Mesendoderm (in vitro differentiated cells): ENCODE data around the gene MDFIC.

Source experiments
- DNase-seq: peaks from one replicate; pipeline ENCODE4 v3.0.0; 2013
- H2AK5ac ChIP-seq: 2 replicates; pipeline ENCODE4 v1.6.1; 2013; ENCODE audit warnings: low read length, inconsistent platforms
- H2BK120ac ChIP-seq: 2 replicates; pipeline ENCODE4 v1.6.1; 2013; ENCODE audit warnings: low read depth, mild to moderate bottlenecking, low read length, moderate library complexity, mixed read lengths
- H2BK15ac ChIP-seq: replicated peaks from 2 replicates; pipeline ENCODE4 v1.6.1; 2013; ENCODE audit warnings: low read depth, mild to moderate bottlenecking, moderate library complexity
- H2BK5ac ChIP-seq: 2 replicates; pipeline ENCODE4 v1.6.1; 2013; ENCODE audit warnings: low read length, inconsistent platforms
- H3K18ac ChIP-seq: 2 replicates; pipeline ENCODE4 v1.6.1; 2013; ENCODE audit warnings: mild to moderate bottlenecking, low read length, mixed read lengths
- H3K23ac ChIP-seq: one replicate; pipeline ENCODE4 v1.6.1; 2013; ENCODE audit warnings: low read length
- H3K27ac ChIP-seq: 2 replicates; pipeline ENCODE4 v1.5.1; 2013; ENCODE audit warnings: low read depth, mild to moderate bottlenecking, inconsistent platforms, low read length, moderate library complexity
- H3K27me3 ChIP-seq: 2 replicates; pipeline ENCODE4 v1.6.1; 2013; ENCODE audit warnings: low read length, control low read depth, mild to moderate bottlenecking, inconsistent platforms; ENCODE audit not compliant: insufficient read depth, poor library complexity
- H3K36me3 ChIP-seq: 2 replicates; pipeline ENCODE4 v1.6.1; 2013; ENCODE audit warnings: low read length, inconsistent platforms; ENCODE audit not compliant: control insufficient read depth, insufficient read depth
- H3K4ac ChIP-seq: one replicate; pipeline ENCODE4 v1.6.1; 2013; ENCODE audit warnings: low read depth, mild to moderate bottlenecking, low read length, moderate library complexity
- H3K4me1 ChIP-seq: 2 replicates; pipeline ENCODE4 v1.6.1; 2013; ENCODE audit warnings: low read depth, low read length, inconsistent platforms; ENCODE audit not compliant: control insufficient read depth
- H3K4me2 ChIP-seq: 2 replicates; pipeline ENCODE4 v1.6.1; 2013; ENCODE audit warnings: low read length
- H3K4me3 ChIP-seq: 2 replicates; pipeline ENCODE4 v1.5.1; 2013; ENCODE audit warnings: mild to moderate bottlenecking, low read length
- H3K56ac ChIP-seq: one replicate; pipeline ENCODE4 v1.6.1; 2013; ENCODE audit warnings: low read length
- H3K79me1 ChIP-seq: 2 replicates; pipeline ENCODE4 v1.6.1; 2013; ENCODE audit warnings: low read length, inconsistent platforms
- H3K79me2 ChIP-seq: 2 replicates; pipeline ENCODE4 v1.6.1; 2013; ENCODE audit warnings: mild to moderate bottlenecking, low read length; ENCODE audit not compliant: control insufficient read depth, insufficient read depth
- H3K9ac ChIP-seq: 2 replicates; pipeline ENCODE4 v1.6.1; 2013; ENCODE audit warnings: low read length, inconsistent platforms
- H4K5ac ChIP-seq: one replicate; pipeline ENCODE4 v1.6.1; 2013; ENCODE audit warnings: low read length
- H4K8ac ChIP-seq: one replicate; pipeline ENCODE4 v1.6.1; 2013; ENCODE audit warnings: low read depth, mild to moderate bottlenecking, control low read depth, low read length, moderate library complexity
- WGBS: extraction: QIAGEN DNeasy Blood & Tissue Kit; methylation state at CpG from one replicate; pipeline ENCODE4 v1.1.7; 2013; ENCODE audit warnings: low lambda C conversion rate, missing lambda C conversion rate; ENCODE audit not compliant: insufficient coverage; ENCODE audit errors: extremely low coverage; 5-methylcytosine and 5-hydroxymethylcytosine counted together

Gene MDFIC

GRCh38 chr7:115043605-115044004, 121.7 kb downstream of the MDFIC start:
- no peak overlapping the region for H3K56ac ChIP-seq
- H3K4ac ChIP-seq = no peak overlapping the region
- no peak overlapping the region for H2BK15ac ChIP-seq
- H4K8ac ChIP-seq = no peak overlapping the region
- H2BK5ac ChIP-seq = no peak overlapping the region
- H3K9ac ChIP-seq = no peak overlapping the region
- H3K4me1 ChIP-seq = no peaks in the 10 kb centered on the region
- WGBS = no CpG with 5 or more reads among the region's 2 CpGs
- no peak overlapping the region for H3K4me3 ChIP-seq
- no peak overlapping the region for H4K5ac ChIP-seq
- no peak overlapping the region for H3K23ac ChIP-seq
- H2AK5ac ChIP-seq = no peak overlapping the region
- no peaks in the 10 kb centered on the region for H3K36me3 ChIP-seq
- H3K79me1 ChIP-seq = no peaks in the 10 kb centered on the region
- DNase-seq = no peak
- no peaks in the 10 kb centered on the region for H3K27me3 ChIP-seq
- H3K27ac ChIP-seq = no peak overlapping the region
- no peak overlapping the region for H2BK120ac ChIP-seq
- no peak overlapping the region for H3K4me2 ChIP-seq
- no peak overlapping the region for H3K18ac ChIP-seq
- H3K79me2 ChIP-seq = no peaks in the 10 kb centered on the region

DNA sequence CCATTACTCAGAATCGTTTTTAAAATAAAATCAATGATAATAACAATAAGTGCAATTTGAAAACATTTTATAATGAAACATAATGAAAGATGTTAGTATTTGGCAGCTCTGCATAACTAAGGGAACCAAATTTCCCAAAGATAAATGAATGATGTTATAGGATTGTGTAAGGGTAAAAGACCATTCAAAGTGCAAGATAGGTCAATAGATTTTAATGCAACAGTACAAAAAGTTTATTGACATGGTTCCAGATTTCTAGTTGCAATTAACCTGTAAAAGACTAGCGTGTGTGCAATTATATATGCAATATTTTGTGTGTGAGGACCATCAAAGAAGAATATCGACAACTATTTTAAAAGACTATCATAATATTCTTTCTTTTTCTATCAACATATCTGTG, 122.3 kb downstream of the MDFIC start:
- no peak overlapping the region for H3K27ac ChIP-seq
- H4K5ac ChIP-seq = no peak overlapping the region
- no peaks in the 10 kb centered on the region for H3K79me2 ChIP-seq
- DNase-seq = no peak
- H3K36me3 ChIP-seq = no peaks in the 10 kb centered on the region
- H2BK15ac ChIP-seq = no peak overlapping the region
- H2AK5ac ChIP-seq = no peak overlapping the region
- no peaks in the 10 kb centered on the region for H3K79me1 ChIP-seq
- H3K56ac ChIP-seq = no peak overlapping the region
- no peaks in the 10 kb centered on the region for H3K27me3 ChIP-seq
- no peak overlapping the region for H3K9ac ChIP-seq
- H3K18ac ChIP-seq = no peak overlapping the region
- H4K8ac ChIP-seq = no peak overlapping the region
- no CpG with 5 or more reads among the region's 3 CpGs for WGBS
- no peak overlapping the region for H2BK120ac ChIP-seq
- no peak overlapping the region for H3K4me2 ChIP-seq
- H3K23ac ChIP-seq = no peak overlapping the region
- H3K4ac ChIP-seq = no peak overlapping the region
- no peak overlapping the region for H2BK5ac ChIP-seq
- no peak overlapping the region for H3K4me3 ChIP-seq
- no peaks in the 10 kb centered on the region for H3K4me1 ChIP-seq

DNA sequence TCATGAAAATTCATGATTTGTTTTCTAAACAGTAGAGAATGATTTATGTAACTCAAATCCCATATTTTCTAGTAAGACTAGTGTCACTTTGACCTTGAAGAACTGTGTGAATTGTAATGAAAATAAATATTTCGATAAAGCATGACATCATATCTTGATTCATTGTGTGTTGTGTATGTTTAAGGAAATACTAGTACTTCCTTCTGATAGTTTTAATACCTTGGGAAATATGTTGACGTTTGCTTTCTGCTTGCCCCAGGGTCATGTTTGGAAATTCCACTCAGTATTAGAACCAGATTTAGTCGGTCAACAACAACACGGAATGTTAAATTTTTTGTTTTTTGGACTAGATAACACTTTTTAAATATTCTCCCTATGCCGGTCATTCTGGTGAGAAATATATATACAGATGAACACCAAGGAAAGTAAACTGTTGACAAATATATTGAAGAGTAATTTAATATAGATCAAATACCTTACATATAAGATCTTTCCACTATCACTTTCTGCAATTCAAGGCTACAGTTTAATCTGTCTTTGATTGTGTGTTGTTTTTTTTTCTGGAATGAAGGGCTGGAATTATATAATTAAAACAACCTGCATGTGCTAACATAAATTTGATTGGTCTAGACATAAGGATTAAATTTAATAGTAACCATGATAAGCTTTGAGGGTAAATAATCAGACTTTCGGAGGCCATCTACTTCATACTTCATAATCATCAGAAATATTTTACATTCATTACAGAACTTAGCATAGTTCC, 126.2 kb downstream of the MDFIC start:
- Histone ChIP-seq H3K4me1 (no peaks in the 10 kb centered on the region), H3K27me3 (no peaks in the 10 kb centered on the region), H4K8ac (no peak overlapping the region), H3K56ac (no peak overlapping the region), H4K5ac (no peak overlapping the region), H3K4me2 (no peak overlapping the region), H2BK15ac (no peak overlapping the region), H2BK5ac (no peak overlapping the region), H3K79me1 (no peaks in the 10 kb centered on the region), H3K4ac (no peak overlapping the region), H3K9ac (no peak overlapping the region), H3K36me3 (no peaks in the 10 kb centered on the region), H3K79me2 (no peaks in the 10 kb centered on the region), H2BK120ac (no peak overlapping the region), H3K23ac (no peak overlapping the region), H2AK5ac (no peak overlapping the region), H3K18ac (no peak overlapping the region), H3K4me3 (no peak overlapping the region), H3K27ac (no peak overlapping the region)
- no peak for DNase-seq
- no CpG with 5 or more reads among the region's 6 CpGs for WGBS

DNA sequence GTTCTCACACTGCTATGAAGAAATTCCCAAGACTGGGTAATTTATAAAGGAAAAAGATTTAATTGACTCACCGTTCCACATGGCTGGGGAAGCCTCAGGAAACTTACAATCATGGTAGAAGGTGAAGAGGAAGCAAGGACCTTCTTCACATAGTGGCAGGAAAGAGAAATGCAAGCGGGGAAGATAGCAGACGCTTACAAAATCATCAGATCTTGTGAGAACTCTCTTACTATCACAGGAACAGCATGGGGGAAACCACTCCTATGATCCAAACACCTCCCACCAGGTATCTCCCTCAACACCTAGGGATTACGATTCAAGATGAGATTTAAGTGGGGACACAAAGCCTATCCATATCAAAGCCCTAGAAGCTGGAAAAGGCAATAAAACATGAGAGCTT, 130.8 kb downstream of the MDFIC start:
- Histone ChIP-seq H4K5ac (no peak overlapping the region), H3K18ac (no peak overlapping the region), H3K4me1 (no peaks in the 10 kb centered on the region)

DNA sequence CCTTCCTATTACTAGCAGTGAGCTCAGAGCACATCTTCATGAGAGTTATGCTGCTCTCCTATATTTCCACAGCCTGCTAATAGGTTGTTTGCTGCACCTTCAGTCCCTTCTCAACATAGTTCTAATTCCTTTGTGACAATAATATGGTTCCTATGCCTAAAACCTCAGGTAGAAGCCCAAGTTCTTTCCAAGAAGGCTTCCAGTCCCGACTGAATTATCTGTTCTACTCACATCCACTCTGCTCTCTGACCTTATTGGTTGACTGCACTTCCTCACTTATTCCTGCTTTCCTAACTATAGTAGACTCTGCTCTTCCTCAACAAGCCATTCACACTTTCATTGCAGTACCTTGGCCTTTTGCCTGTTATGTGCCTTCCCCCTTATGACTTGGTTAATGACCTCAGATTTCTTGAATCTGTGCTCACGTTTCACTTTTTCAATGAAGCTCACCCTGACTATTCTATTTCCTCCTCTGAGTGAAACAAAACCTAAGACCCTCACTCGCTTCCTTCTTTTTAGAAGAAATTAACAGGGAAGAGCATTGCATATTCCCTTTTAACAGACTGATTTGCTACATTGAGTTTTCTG, 132.7 kb downstream of the MDFIC start:
- Histone ChIP-seq H3K4me3 (no peak overlapping the region), H2BK5ac (no peak overlapping the region), H3K27ac (no peak overlapping the region), H3K79me2 (no peaks in the 10 kb centered on the region), H3K9ac (no peak overlapping the region), H4K5ac (no peak overlapping the region), H3K23ac (no peak overlapping the region), H3K56ac (no peak overlapping the region), H2BK15ac (no peak overlapping the region), H3K79me1 (no peaks in the 10 kb centered on the region), H3K4me1 (no peaks in the 10 kb centered on the region), H2AK5ac (no peak overlapping the region), H3K18ac (no peak overlapping the region), H3K27me3 (no peaks in the 10 kb centered on the region), H2BK120ac (no peak overlapping the region), H3K4ac (no peak overlapping the region), H4K8ac (no peak overlapping the region), H3K4me2 (no peak overlapping the region), H3K36me3 (no peaks in the 10 kb centered on the region)
- no peak for DNase-seq
- no CpG with 5 or more reads among the region's 3 CpGs for WGBS

More for the DNA sequence above, 130.8 kb downstream of the MDFIC start:
- no peaks in the 10 kb centered on the region for H3K79me1 ChIP-seq
- H2BK120ac ChIP-seq = no peak overlapping the region
- H3K27me3 ChIP-seq = no peaks in the 10 kb centered on the region
- DNase-seq = peak; percentile 91
- no peak overlapping the region for H3K4me3 ChIP-seq
- H3K4me2 ChIP-seq = no peak overlapping the region
- H3K56ac ChIP-seq = no peak overlapping the region
- H3K27ac ChIP-seq = no peak overlapping the region
- H2BK5ac ChIP-seq = no peak overlapping the region
- H3K23ac ChIP-seq = no peak overlapping the region
- H3K36me3 ChIP-seq = no peaks in the 10 kb centered on the region
- no peak overlapping the region for H2BK15ac ChIP-seq
- H3K4ac ChIP-seq = no peak overlapping the region
- no peak overlapping the region for H4K8ac ChIP-seq
- WGBS = no CpG with 5 or more reads among the region's 4 CpGs
- H3K9ac ChIP-seq = no peak overlapping the region
- H2AK5ac ChIP-seq = no peak overlapping the region
- H3K79me2 ChIP-seq = no peaks in the 10 kb centered on the region
